ENCODE measurements around the gene NEO1.
"Not testable (repeated sequence)": the region's sequence is repeated elsewhere in the genome, so short reads cannot be mapped to it uniquely, and the experiment has no call there.

The NEO1 gene

GRCh38 chr15:73161546-73161945 lies 109.3 kb downstream of the NEO1 start:
- Mint-ChIP-seq H3K27ac (no peak overlapping the region), H3K4me3 (no peak overlapping the region), H3K4me1 (ENCODE audit: low read depth) (no peaks in the 10 kb centered on the region), H3K27me3 (no peaks in the 10 kb centered on the region), H3K9me3 (ENCODE audit: low read depth) (peaks cover 12% of the 10 kb centered on the region), H3K36me3 (peaks cover 14% of the 10 kb centered on the region)

- no peak overlapping the region for H3K27ac Mint-ChIP-seq
- H3K27me3 Mint-ChIP-seq, result no peaks in the 10 kb centered on the region
- no peaks in the 10 kb centered on the region for H3K4me1 Mint-ChIP-seq (ENCODE audit: low read depth)
- no peak overlapping the region for H3K4me3 Mint-ChIP-seq
- H3K36me3 Mint-ChIP-seq, result peaks cover 16% of the 10 kb centered on the region
- peaks cover 14% of the 10 kb centered on the region for H3K9me3 Mint-ChIP-seq (ENCODE audit: low read depth)
Measured at GRCh38 chr15:73165435-73165834, 113.2 kb downstream of the NEO1 start.

- peaks cover 16% of the 10 kb centered on the region for H3K36me3 Mint-ChIP-seq
- H3K4me1 Mint-ChIP-seq (ENCODE audit: low read depth), result no peaks in the 10 kb centered on the region
- H3K27ac Mint-ChIP-seq, result no peak overlapping the region
- no peak overlapping the region for H3K4me3 Mint-ChIP-seq
- H3K9me3 Mint-ChIP-seq (ENCODE audit: low read depth), result peaks cover 14% of the 10 kb centered on the region
- H3K27me3 Mint-ChIP-seq, result no peaks in the 10 kb centered on the region
Measured at GRCh38 chr15:73165844-73166243, 113.6 kb downstream of the NEO1 start.

GRCh38 chr15:73166711-73167110 lies 114.4 kb downstream of the NEO1 start:
- peaks cover 16% of the 10 kb centered on the region for H3K36me3 Mint-ChIP-seq
- not testable (repeated sequence) for H3K27me3 Mint-ChIP-seq; H3K4me1 Mint-ChIP-seq (ENCODE audit: low read depth); H3K27ac Mint-ChIP-seq; H3K4me3 Mint-ChIP-seq
- H3K9me3 Mint-ChIP-seq (ENCODE audit: low read depth), result peaks cover 14% of the 10 kb centered on the region

- no peaks in the 10 kb centered on the region for H3K27me3 Mint-ChIP-seq
- H3K4me1 Mint-ChIP-seq (ENCODE audit: low read depth), result no peaks in the 10 kb centered on the region
- peaks cover 16% of the 10 kb centered on the region for H3K36me3 Mint-ChIP-seq
- no peak overlapping the region for H3K4me3 Mint-ChIP-seq
- H3K27ac Mint-ChIP-seq, result no peak overlapping the region
- H3K9me3 Mint-ChIP-seq (ENCODE audit: low read depth), result peaks cover 14% of the 10 kb centered on the region
Measured at GRCh38 chr15:73168487-73168886, 116.2 kb downstream of the NEO1 start.

- Mint-ChIP-seq H3K36me3 (peaks cover 4% of the 10 kb centered on the region), H3K27ac (no peak overlapping the region), H3K9me3 (ENCODE audit: low read depth) (peaks cover under 1% of the 10 kb centered on the region), H3K27me3 (no peaks in the 10 kb centered on the region), H3K4me1 (ENCODE audit: low read depth) (no peaks in the 10 kb centered on the region), H3K4me3 (no peak overlapping the region)
Measured at GRCh38 chr15:73171711-73172110, 119.4 kb downstream of the NEO1 start.

- H3K27me3 Mint-ChIP-seq, result no peaks in the 10 kb centered on the region
- no peak overlapping the region for H3K4me3 Mint-ChIP-seq
- H3K9me3 Mint-ChIP-seq (ENCODE audit: low read depth), result no peaks in the 10 kb centered on the region
- H3K4me1 Mint-ChIP-seq (ENCODE audit: low read depth), result no peaks in the 10 kb centered on the region
- H3K36me3 Mint-ChIP-seq, result peaks cover 2% of the 10 kb centered on the region
- H3K27ac Mint-ChIP-seq, result no peak overlapping the region
Measured at GRCh38 chr15:73172508-73172907, 120.2 kb downstream of the NEO1 start.

GRCh38 chr15:73174171-73174570 lies 121.9 kb downstream of the NEO1 start:
- Mint-ChIP-seq H3K36me3 (peaks cover 4% of the 10 kb centered on the region), H3K4me1 (ENCODE audit: low read depth) (no peaks in the 10 kb centered on the region), H3K4me3 (no peak overlapping the region), H3K9me3 (ENCODE audit: low read depth) (no peaks in the 10 kb centered on the region), H3K27me3 (no peaks in the 10 kb centered on the region), H3K27ac (no peak overlapping the region)

GRCh38 chr15:73175382-73175781 lies 123.1 kb downstream of the NEO1 start:
- Mint-ChIP-seq H3K9me3 (ENCODE audit: low read depth) (no peaks in the 10 kb centered on the region), H3K4me3 (no peak overlapping the region), H3K27me3 (no peaks in the 10 kb centered on the region), H3K27ac (no peak overlapping the region), H3K36me3 (peaks cover 4% of the 10 kb centered on the region), H3K4me1 (ENCODE audit: low read depth) (no peaks in the 10 kb centered on the region)

- Mint-ChIP-seq H3K4me1 (ENCODE audit: low read depth) (no peaks in the 10 kb centered on the region), H3K27me3 (no peaks in the 10 kb centered on the region), H3K27ac (no peak overlapping the region), H3K36me3 (peaks cover 8% of the 10 kb centered on the region), H3K4me3 (no peak overlapping the region), H3K9me3 (ENCODE audit: low read depth) (peaks cover under 1% of the 10 kb centered on the region)
Measured at GRCh38 chr15:73176598-73176997, 124.3 kb downstream of the NEO1 start.

GRCh38 chr15:73183071-73183470 lies 130.8 kb downstream of the NEO1 start:
- peaks cover 11% of the 10 kb centered on the region for H3K36me3 Mint-ChIP-seq
- H3K27ac Mint-ChIP-seq, result no peak overlapping the region
- H3K9me3 Mint-ChIP-seq (ENCODE audit: low read depth), result peaks cover 14% of the 10 kb centered on the region
- H3K4me1 Mint-ChIP-seq (ENCODE audit: low read depth), result no peaks in the 10 kb centered on the region
- no peaks in the 10 kb centered on the region for H3K27me3 Mint-ChIP-seq
- no peak overlapping the region for H3K4me3 Mint-ChIP-seq

- H3K4me3 Mint-ChIP-seq, result no peak overlapping the region
- no peaks in the 10 kb centered on the region for H3K27me3 Mint-ChIP-seq
- no peak overlapping the region for H3K27ac Mint-ChIP-seq
- H3K4me1 Mint-ChIP-seq (ENCODE audit: low read depth), result no peaks in the 10 kb centered on the region
- H3K36me3 Mint-ChIP-seq, result no peaks in the 10 kb centered on the region
- peaks cover 4% of the 10 kb centered on the region for H3K9me3 Mint-ChIP-seq (ENCODE audit: low read depth)
Measured at GRCh38 chr15:73190189-73190601, 137.9 kb downstream of the NEO1 start.

GRCh38 chr15:73195166-73195565 lies 142.9 kb downstream of the NEO1 start:
- H3K27ac Mint-ChIP-seq, result no peak overlapping the region
- no peaks in the 10 kb centered on the region for H3K4me1 Mint-ChIP-seq (ENCODE audit: low read depth)
- no peaks in the 10 kb centered on the region for H3K27me3 Mint-ChIP-seq
- H3K9me3 Mint-ChIP-seq (ENCODE audit: low read depth), result no peaks in the 10 kb centered on the region
- peaks cover 2% of the 10 kb centered on the region for H3K36me3 Mint-ChIP-seq
- H3K4me3 Mint-ChIP-seq, result no peak overlapping the region

- Mint-ChIP-seq H3K27me3 (no peaks in the 10 kb centered on the region), H3K4me1 (ENCODE audit: low read depth) (no peaks in the 10 kb centered on the region), H3K27ac (no peak overlapping the region)
Measured at GRCh38 chr15:73196113-73196512, 143.8 kb downstream of the NEO1 start.

GRCh38 chr15:73200339-73200738 lies 148.1 kb downstream of the NEO1 start:
- no peak overlapping the region for H3K27ac Mint-ChIP-seq
- peaks cover 14% of the 10 kb centered on the region for H3K9me3 Mint-ChIP-seq (ENCODE audit: low read depth)
- H3K4me1 Mint-ChIP-seq (ENCODE audit: low read depth), result no peaks in the 10 kb centered on the region
- no peak overlapping the region for H3K4me3 Mint-ChIP-seq
- H3K27me3 Mint-ChIP-seq, result peaks cover 5% of the 10 kb centered on the region
- peaks cover 11% of the 10 kb centered on the region for H3K36me3 Mint-ChIP-seq

More at GRCh38 chr15:73196113-73196512, 143.8 kb downstream of the NEO1 start:
- Mint-ChIP-seq H3K4me3 (no peak overlapping the region), H3K36me3 (peaks cover 2% of the 10 kb centered on the region), H3K9me3 (ENCODE audit: low read depth) (no peaks in the 10 kb centered on the region)

GRCh38 chr15:73210630-73211029 lies 158.4 kb downstream of the NEO1 start:
- peaks cover 2% of the 10 kb centered on the region for H3K36me3 Mint-ChIP-seq
- H3K9me3 Mint-ChIP-seq (ENCODE audit: low read depth), result peaks cover 4% of the 10 kb centered on the region
- no peak overlapping the region for H3K4me3 Mint-ChIP-seq
- no peak overlapping the region for H3K27ac Mint-ChIP-seq
- H3K27me3 Mint-ChIP-seq, result peaks cover 3% of the 10 kb centered on the region
- H3K4me1 Mint-ChIP-seq (ENCODE audit: low read depth), result no peaks in the 10 kb centered on the region

All from activated naive CD8-positive, alpha-beta T cell (primary cell).